GM20000 (cell line): Measurements from ENCODE around the gene IQCH.
"Not testable (repeated sequence)": the region's sequence is repeated elsewhere in the genome, so short reads cannot be mapped to it uniquely, and the experiment has no call there.

Experiments
- DNase-seq: peaks from one replicate; pipeline ENCODE4 v3.0.0; 2012; ENCODE audit warnings: low spot score
- TF ChIP-seq, protein P1 (sequence below): IDR thresholded peaks from 2 replicates; pipeline ENCODE4 v1.5.1; 2012; ENCODE audit warnings: mild to moderate bottlenecking, control low read depth; ENCODE audit errors: extremely low read depth, missing control alignments

Gene IQCH

DNA sequence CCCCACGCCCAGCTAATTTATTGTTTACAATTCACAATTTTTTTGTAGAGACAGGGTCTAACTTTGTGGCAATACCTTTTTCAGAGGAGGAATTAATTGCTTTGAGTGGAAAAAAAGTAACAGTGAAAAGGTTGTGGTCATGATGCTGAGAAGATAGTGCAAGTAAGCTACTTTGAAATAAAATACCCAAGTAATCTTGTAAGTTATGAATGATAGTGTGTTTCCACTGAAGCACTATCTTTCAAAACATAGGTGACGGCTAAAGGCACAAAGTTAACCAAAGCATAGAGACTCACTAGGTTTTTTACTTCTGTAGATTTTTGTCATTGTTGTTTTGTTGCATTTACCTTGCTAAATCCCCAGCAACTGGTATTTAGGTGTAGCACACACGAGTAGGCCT lies 165.1 kb downstream of the IQCH start:
- no peak for DNase-seq
- TF ChIP-seq, protein P1, sequence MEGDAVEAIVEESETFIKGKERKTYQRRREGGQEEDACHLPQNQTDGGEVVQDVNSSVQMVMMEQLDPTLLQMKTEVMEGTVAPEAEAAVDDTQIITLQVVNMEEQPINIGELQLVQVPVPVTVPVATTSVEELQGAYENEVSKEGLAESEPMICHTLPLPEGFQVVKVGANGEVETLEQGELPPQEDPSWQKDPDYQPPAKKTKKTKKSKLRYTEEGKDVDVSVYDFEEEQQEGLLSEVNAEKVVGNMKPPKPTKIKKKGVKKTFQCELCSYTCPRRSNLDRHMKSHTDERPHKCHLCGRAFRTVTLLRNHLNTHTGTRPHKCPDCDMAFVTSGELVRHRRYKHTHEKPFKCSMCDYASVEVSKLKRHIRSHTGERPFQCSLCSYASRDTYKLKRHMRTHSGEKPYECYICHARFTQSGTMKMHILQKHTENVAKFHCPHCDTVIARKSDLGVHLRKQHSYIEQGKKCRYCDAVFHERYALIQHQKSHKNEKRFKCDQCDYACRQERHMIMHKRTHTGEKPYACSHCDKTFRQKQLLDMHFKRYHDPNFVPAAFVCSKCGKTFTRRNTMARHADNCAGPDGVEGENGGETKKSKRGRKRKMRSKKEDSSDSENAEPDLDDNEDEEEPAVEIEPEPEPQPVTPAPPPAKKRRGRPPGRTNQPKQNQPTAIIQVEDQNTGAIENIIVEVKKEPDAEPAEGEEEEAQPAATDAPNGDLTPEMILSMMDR: no peak

DNA sequence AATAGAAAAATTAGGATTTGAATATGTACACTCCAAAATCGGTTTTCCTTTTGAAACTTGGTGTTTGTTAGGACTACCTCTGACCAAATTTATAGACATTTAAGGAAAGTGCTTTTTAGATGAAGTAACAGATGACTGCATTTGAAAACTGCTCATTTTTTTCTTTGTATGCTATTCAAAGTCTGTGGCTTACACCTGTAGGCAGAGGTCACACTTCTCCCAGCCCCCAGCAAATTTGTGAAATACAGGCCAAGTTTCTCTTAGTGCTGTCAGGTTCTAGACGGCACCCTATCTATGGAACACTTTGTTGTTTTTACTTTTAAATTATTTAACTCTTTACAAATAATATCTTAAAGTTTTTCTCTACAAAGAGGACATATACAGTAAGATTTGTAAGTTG lies 165.6 kb downstream of the IQCH start:
- DNase-seq: no peak
- TF ChIP-seq, protein P1: no peak

DNA sequence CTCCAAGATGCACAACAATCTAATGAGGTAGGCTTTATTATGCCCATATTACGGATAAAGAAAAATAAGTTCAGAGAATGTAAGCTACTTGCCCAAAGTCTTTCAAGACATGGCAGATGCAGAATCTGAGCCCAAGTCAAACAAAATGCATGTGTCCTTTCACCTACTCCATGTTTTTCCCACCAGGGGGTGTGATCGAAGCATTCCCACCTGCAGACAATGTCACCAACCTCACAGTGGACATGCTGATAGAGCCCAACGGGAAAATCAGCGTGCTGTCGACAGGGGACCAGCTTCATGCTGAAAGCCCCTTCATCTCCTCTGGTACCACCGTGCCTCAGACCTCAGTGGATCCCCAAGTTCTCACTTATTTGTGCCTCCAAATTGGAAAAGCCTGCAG lies 166.5 kb downstream of the IQCH start:
- TF ChIP-seq, protein P1: no peak
- no peak for DNase-seq

DNA sequence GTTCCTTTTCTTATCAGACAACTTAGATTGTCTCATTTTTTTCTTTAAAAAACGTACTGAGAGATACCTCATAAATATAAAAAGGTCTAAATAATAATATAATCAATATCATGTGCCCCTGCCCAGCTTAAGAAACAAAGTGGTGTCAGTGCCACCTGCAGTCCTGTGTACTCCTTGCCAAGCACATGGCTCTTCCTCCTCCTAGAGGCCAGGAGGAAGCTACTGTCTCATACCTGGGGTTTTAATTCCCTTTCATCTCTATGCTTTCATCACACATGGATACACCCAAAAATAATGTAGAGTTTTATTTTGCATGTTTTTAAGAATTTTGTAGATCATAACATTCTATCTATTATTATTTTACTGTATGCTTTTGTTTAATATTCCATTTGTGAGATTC lies 167.7 kb downstream of the IQCH start:
- TF ChIP-seq, protein P1: no peak
- DNase-seq: no peak

DNA sequence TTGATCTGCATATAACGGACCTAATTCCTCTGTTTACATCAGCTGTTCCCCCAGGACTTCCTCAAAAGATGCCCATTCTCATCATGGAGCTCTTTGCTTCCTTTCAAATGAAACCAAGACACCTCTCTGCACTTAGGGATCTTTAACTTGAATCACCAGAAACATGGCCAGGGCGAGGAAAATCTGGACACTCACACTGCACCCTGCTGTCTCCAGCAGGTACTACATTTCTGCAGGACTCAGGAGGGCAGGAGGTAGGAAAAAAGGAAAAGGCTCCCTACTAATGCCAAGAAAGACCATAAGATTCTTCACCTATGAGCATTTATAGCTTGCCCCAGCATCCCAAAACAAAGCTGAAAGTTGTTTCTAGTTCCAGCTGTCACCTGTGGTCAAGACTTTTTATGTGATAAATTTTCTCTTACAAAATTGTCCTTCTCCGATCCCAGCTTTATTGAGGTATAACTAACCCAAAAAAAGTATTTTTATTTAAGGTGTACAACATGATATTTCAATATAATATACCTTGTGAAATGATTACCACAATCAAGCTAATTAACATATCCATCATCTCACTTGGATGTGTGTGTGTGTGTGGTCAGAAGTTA lies 179.0 kb downstream of the IQCH start:
- TF ChIP-seq, protein P1: peak; percentile 38
- DNase-seq: peak; percentile 57

DNA sequence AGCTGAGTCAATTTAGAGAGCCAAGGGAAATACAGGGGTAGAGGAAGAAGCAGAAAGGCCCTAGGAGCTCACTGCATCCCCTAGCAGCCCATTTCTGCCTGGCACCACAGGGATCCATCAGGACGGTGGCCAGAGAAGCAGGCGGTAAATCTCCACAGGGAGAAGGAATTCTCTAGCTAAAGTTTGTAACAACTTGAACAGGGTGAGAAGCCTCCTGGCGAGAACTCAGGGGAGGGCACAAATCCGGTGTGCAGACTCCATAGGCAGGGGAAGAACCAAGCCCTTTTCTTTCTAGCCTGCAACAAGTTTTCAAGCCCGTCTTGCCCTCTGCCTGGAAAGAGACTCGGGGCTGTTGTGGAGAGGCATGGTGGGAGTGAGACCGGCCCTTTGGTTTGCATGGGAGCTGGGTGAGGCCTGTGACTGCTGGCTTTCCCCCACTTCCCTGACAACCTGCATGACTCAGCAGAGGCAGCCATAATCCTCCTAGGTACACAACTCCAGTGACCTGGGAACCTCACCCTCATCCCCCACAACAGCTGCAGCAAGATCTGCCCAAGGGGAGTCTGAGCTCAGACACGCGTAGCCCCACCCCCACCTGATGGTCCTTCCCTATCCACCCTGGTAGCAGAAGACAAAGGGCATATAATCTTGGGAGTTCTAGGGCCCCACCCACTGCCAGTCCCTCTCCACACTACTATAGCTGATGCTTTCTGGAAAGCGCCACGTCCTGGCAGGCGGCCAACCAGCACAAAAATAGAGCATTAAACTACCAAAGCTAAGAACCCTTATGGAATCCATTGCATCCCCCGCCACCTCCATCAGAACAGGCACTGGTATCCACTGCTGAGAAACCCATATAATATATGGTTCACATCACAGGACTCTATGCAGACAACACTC lies 182.0 kb downstream of the IQCH start:
- not testable (repeated sequence) for DNase-seq

DNA sequence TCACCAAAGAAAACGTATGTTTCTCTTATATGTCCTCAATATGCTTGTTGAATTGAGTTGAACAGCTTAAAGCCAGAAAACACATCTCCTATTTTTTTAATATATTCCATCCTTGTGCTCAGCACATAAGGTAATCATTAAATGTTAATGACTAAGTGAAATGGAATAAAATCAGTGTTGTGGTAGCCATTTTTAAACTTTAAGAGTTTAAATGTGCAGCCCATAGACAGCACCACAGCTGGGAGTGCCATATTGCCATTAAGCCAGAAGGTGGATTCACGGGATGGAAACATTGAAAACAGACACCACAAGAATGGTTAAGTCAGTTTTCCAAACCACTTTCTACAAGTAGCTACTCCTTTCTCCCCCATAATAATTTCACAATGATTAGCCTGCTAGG lies 189.5 kb downstream of the IQCH start:
- TF ChIP-seq, protein P1: no peak
- DNase-seq: no peak

DNA sequence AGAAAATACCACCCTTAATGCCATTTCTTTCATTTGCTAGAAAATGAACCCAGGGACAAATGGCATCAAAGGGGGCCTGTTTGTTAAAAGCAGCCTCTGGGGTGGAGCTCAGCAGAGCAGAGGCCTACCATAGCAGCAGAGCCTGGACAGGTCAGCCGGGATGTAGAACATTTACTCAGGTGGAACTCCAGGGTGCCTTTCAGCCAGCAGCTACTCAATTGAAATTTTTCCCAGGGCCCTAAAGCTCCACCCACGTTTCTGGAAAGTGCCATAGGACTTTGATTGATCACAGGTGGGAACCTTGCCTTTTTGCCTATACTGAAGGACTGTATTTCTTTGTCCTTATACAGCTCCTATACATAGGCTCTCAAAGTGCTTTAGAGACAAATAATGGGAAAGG lies 191.9 kb downstream of the IQCH start:
- TF ChIP-seq, protein P1: no peak
- no peak for DNase-seq

DNA sequence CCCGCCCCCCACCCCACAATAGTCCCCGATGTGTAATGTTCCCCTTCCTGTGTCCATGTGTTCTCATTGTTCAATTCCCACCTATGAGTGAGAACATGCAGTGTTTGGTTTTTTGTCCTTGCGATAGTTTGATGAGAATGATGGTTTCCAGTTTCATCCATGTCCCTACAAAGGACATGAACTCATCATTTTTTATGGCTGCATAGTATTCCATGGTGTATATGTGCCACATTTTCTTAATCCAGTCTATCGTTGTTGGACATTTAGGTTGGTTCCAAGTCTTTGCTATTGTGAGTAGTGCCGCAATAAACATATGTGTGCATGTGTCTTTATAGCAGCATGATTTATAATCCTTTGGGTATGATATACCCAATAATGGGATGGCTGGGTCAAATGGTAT lies 193.8 kb downstream of the IQCH start:
- not testable (repeated sequence) for DNase-seq

DNA sequence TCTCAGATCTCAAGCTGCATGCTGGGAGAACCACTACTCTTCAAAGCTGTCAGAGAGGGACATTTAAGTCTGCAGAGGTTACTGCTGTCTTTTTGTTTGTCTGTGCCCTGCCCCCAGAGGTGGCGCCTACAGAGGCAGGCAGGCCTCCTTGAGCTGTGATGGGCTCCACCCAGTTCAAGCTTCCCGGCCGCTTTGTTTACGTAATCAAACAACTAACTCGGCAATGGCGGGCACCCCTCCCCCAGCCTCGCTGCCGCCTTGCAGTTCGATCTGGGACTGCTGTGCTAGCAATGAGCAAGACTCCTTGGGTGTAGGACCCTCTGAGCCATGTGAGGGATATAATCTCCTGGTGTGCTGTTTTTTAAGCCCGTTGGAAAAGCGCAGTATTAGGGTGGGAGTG lies 199.1 kb downstream of the IQCH start:
- DNase-seq: not testable (repeated sequence)
